MM.1S (cell line): ENCODE measurements around the gene PCMT1.

Source experiments
- DNase-seq: peaks from one replicate; pipeline ENCODE4 v3.0.0-alpha.2; 2015
- H2AFZ ChIP-seq: fragments of 300-600 bp; sonication (generic); 2 replicates; pipeline ENCODE4 v1.6.0; 2016; ENCODE audit warnings: antibody characterized with exemption, low read length
- H3F3A ChIP-seq: fragments of 300-600 bp; sonication (generic); 2 replicates; pipeline ENCODE4 v1.6.1; 2016; ENCODE audit warnings: mild to moderate bottlenecking, antibody characterized with exemption, low read length, moderate library complexity, mixed read lengths; ENCODE audit not compliant: insufficient read depth
- H3K27ac ChIP-seq: fragments of 300-600 bp; sonication (generic); 2 replicates; pipeline ENCODE4 v1.5.1; 2016; ENCODE audit warnings: mild to moderate bottlenecking, low read length
- H3K27me3 ChIP-seq: fragments of 300-600 bp; sonication (generic); replicated peaks from 2 replicates; pipeline ENCODE4 v1.6.0; 2016; ENCODE audit warnings: low read length; ENCODE audit not compliant: insufficient read depth
- H3K36me3 ChIP-seq: fragments of 300-600 bp; sonication (generic); replicated peaks from 2 replicates; pipeline ENCODE4 v1.6.1; 2016; ENCODE audit warnings: mild to moderate bottlenecking, low read length, mixed read lengths; ENCODE audit not compliant: insufficient read depth
- H3K4me1 ChIP-seq: fragments of 300-600 bp; sonication (generic); 2 replicates; pipeline ENCODE4 v1.6.1; 2016; ENCODE audit warnings: low read length, mixed read lengths
- H3K4me2 ChIP-seq: fragments of 300-600 bp; sonication (generic); 2 replicates; pipeline ENCODE4 v1.6.0; 2016; ENCODE audit warnings: low read depth, low read length
- H3K4me3 ChIP-seq: fragments of 300-600 bp; sonication (generic); 2 replicates; pipeline ENCODE4 v1.5.1; 2016; ENCODE audit warnings: low read length, mixed read lengths
- H3K79me2 ChIP-seq: fragments of 300-600 bp; sonication (generic); 2 replicates; pipeline ENCODE4 v1.6.1; 2016; ENCODE audit warnings: mixed run types, low read length, mixed read lengths
- H3K9ac ChIP-seq: fragments of 300-600 bp; sonication (generic); 2 replicates; pipeline ENCODE4 v1.6.1; 2016; ENCODE audit warnings: low read length, mixed read lengths
- H3K9me2 ChIP-seq: fragments of 300-600 bp; sonication (generic); replicated peaks from 2 replicates; pipeline ENCODE4 v1.6.1; 2016; ENCODE audit warnings: mild to moderate bottlenecking, low read length, mixed read lengths; ENCODE audit not compliant: insufficient read depth
- H3K9me3 ChIP-seq: fragments of 300-600 bp; sonication (generic); replicated peaks from 2 replicates; pipeline ENCODE4 v1.6.1; 2016; ENCODE audit warnings: mild to moderate bottlenecking, low read length, mixed read lengths; ENCODE audit not compliant: insufficient read depth
- H4K20me1 ChIP-seq: fragments of 300-600 bp; sonication (generic); 2 replicates; pipeline ENCODE4 v1.6.1; 2016; ENCODE audit warnings: mild to moderate bottlenecking, low read length, moderate library complexity, mixed read lengths; ENCODE audit not compliant: insufficient read depth
- CTCF ChIP-seq: fragments of 300-600 bp; sonication (generic); IDR thresholded peaks from 2 replicates; pipeline ENCODE4 v1.5.1; 2016; ENCODE audit warnings: antibody characterized with exemption, low read length, mixed read lengths
- EZH2 ChIP-seq: fragments of 300-600 bp; sonication (generic); optimal IDR thresholded peaks from 2 replicates; pipeline ENCODE3; 2017; ENCODE audit warnings: low read depth, mild to moderate bottlenecking, antibody characterized with exemption, low read length, mixed read lengths
- EZH2phosphoT487 ChIP-seq: fragments of 300-600 bp; sonication (generic); IDR thresholded peaks from 2 replicates; pipeline ENCODE4 v1.6.1; 2018; ENCODE audit warnings: antibody characterized with exemption, low read length

The PCMT1 gene

GRCh38 chr6:149723771-149724417 lies 25.6 kb upstream of the PCMT1 start:
- Histone ChIP-seq H3K27me3 (no peaks in the 10 kb centered on the region), H3K9me3 (no peaks in the 10 kb centered on the region), H3K36me3 (no peaks in the 10 kb centered on the region), H3K27ac (no peak overlapping the region), H2AFZ (no peak overlapping the region), H3K4me1 (no peaks in the 10 kb centered on the region), H3K79me2 (no peaks in the 10 kb centered on the region), H3K4me2 (no peak overlapping the region), H4K20me1 (no peaks in the 10 kb centered on the region), H3F3A (no peaks in the 10 kb centered on the region), H3K9me2 (no peaks in the 10 kb centered on the region), H3K4me3 (no peak overlapping the region), H3K9ac (no peak overlapping the region)
- no peak for DNase-seq
- TF ChIP-seq EZH2phosphoT487 = no peak
- TF ChIP-seq CTCF = peak; percentile 39

- Histone ChIP-seq H3K4me2 (no peak overlapping the region), H3K27ac (no peak overlapping the region), H4K20me1 (no peaks in the 10 kb centered on the region), H3K27me3 (no peaks in the 10 kb centered on the region), H2AFZ (no peak overlapping the region), H3F3A (no peaks in the 10 kb centered on the region), H3K4me3 (no peak overlapping the region), H3K9me3 (no peaks in the 10 kb centered on the region), H3K9ac (no peak overlapping the region), H3K9me2 (no peaks in the 10 kb centered on the region), H3K79me2 (no peaks in the 10 kb centered on the region), H3K4me1 (no peaks in the 10 kb centered on the region), H3K36me3 (no peaks in the 10 kb centered on the region)
- no peak for DNase-seq
- TF ChIP-seq EZH2 (no peak), CTCF (no peak), EZH2phosphoT487 (no peak)
Observed at GRCh38 chr6:149725785-149726184, 23.8 kb upstream of the PCMT1 start.

- Histone ChIP-seq H3K36me3 (no peaks in the 10 kb centered on the region), H3K79me2 (no peaks in the 10 kb centered on the region), H3K27ac (no peak overlapping the region)
Observed at GRCh38 chr6:149727793-149728498, 21.6 kb upstream of the PCMT1 start.

More at GRCh38 chr6:149727793-149728498, 21.6 kb upstream of the PCMT1 start:
- H3F3A ChIP-seq = no peaks in the 10 kb centered on the region
- H3K27me3 ChIP-seq = no peaks in the 10 kb centered on the region
- H3K4me2 ChIP-seq = no peak overlapping the region
- H3K9me3 ChIP-seq = no peaks in the 10 kb centered on the region
- no peaks in the 10 kb centered on the region for H4K20me1 ChIP-seq
- no peaks in the 10 kb centered on the region for H3K9me2 ChIP-seq
- no peak overlapping the region for H2AFZ ChIP-seq
- no peak overlapping the region for H3K4me3 ChIP-seq
- DNase-seq = no peak
- no peaks in the 10 kb centered on the region for H3K4me1 ChIP-seq
- TF ChIP-seq EZH2 (no peak), EZH2phosphoT487 (no peak), CTCF (no peak)
- H3K9ac ChIP-seq = no peak overlapping the region
